ENCODE results near the gene SH2D7.

DNA sequence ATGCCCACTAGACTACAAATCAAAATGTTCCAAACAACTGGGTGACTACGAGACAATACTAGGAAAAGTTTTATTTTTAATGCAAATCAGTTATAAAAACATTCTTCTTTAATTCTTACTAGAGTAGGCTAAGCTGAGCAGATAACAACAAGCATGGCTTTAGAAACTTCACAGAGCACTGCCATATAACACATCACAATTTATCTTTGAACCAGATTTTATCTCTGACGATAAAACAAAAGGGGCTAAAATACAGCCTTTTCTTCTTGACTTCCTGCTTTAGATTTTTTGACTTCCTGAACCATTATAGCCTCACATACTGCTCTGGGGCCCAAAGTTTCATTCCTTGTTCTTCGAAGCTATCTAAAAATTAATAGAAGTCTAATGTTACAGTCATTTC, 40.8 kb upstream of the SH2D7 start:
- TF ChIP-seq, protein P1, sequence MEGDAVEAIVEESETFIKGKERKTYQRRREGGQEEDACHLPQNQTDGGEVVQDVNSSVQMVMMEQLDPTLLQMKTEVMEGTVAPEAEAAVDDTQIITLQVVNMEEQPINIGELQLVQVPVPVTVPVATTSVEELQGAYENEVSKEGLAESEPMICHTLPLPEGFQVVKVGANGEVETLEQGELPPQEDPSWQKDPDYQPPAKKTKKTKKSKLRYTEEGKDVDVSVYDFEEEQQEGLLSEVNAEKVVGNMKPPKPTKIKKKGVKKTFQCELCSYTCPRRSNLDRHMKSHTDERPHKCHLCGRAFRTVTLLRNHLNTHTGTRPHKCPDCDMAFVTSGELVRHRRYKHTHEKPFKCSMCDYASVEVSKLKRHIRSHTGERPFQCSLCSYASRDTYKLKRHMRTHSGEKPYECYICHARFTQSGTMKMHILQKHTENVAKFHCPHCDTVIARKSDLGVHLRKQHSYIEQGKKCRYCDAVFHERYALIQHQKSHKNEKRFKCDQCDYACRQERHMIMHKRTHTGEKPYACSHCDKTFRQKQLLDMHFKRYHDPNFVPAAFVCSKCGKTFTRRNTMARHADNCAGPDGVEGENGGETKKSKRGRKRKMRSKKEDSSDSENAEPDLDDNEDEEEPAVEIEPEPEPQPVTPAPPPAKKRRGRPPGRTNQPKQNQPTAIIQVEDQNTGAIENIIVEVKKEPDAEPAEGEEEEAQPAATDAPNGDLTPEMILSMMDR (IDR thresholded peaks at IDR 0.05), result no peak
- no peak for TF ChIP-seq EZH2 (IDR thresholded peaks at IDR 0.05)

All from neural progenitor cell (in vitro differentiated cells).